SK-N-SH (cell line): Measurements from ENCODE around the gene NFYA. TPM values are rescaled to one million over a fixed set of nuclear protein-coding genes. Genes with fewer than 3 reads are reported as not detected.

Experiments
- CTCF ChIA-PET: fragments of 300-600, 350-600 bp; formaldehyde crosslinking; extraction: SDS; loops from one replicate; lab custom pipeline; 2021; lab: Yijun Ruan, JAX
- POLR2A ChIA-PET: fragments of 350-600 bp; sonication (Branson Sonifier 250); formaldehyde crosslinking; extraction: SDS; loops from one replicate; lab custom pipeline; 2020; ENCODE audit warnings: antibody characterized with exemption, inconsistent platforms; lab: Yijun Ruan, JAX
- DNase-seq: peaks from one replicate; pipeline ENCODE4 v3.0.0; 2012
- H2AFZ ChIP-seq: fragments of 200-600 bp; sonication (generic); 2 replicates; pipeline ENCODE4 v1.8.1; 2016; ENCODE audit warnings: antibody characterized with exemption, mild to moderate bottlenecking, low read depth
- H3F3A ChIP-seq: fragments of 200-600 bp; sonication (generic); replicated peaks from 2 replicates; pipeline ENCODE3; 2016; ENCODE audit warnings: antibody characterized with exemption, mild to moderate bottlenecking; ENCODE audit not compliant: insufficient read depth
- H3K27ac ChIP-seq, 2 experiments: fragments of 200-500 bp in 1 of 2; fragments of 200-600 bp in 1 of 2; sonication (Bioruptor generic) in 1 of 2; sonication (generic), shearing (Covaris generic) in 1 of 2; 2 replicates each; pipeline versions ENCODE4 v1.5.1 to v1.6.1; 2014 to 2016; ENCODE audit warnings: low read depth in 2 of 2, inconsistent platforms in 1 of 2, low read length in 1 of 2, mild to moderate bottlenecking in 1 of 2, mixed read lengths in 1 of 2
- H3K27me3 ChIP-seq: fragments of 200-600 bp; sonication (generic), shearing (Covaris generic); 2 replicates; pipeline ENCODE4 v1.6.1; 2016; ENCODE audit warnings: mixed run types; ENCODE audit not compliant: insufficient read depth
- H3K36me3 ChIP-seq, 2 experiments: fragments of 200-500 bp in 1 of 2; fragments of 200-600 bp in 1 of 2; sonication (Bioruptor generic) in 1 of 2; sonication (generic) in 1 of 2; replicated peaks in 1 of 2; 2 replicates each; pipeline versions ENCODE3 to v1.5.1; 2014 to 2016; ENCODE audit warnings: low read length in 1 of 2, mild to moderate bottlenecking in 1 of 2; ENCODE audit not compliant: insufficient read depth in 2 of 2, control insufficient read depth in 1 of 2
- H3K4me1 ChIP-seq, 2 experiments: fragments of 200-500 bp in 1 of 2; fragments of 200-600 bp in 1 of 2; sonication (Bioruptor generic) in 1 of 2; sonication (generic), shearing (Covaris generic) in 1 of 2; 2 replicates each; pipeline versions ENCODE4 v1.5.1 to v1.6.1; 2014 to 2016; ENCODE audit warnings: low read depth in 1 of 2, low read length in 1 of 2, mixed run types in 1 of 2; ENCODE audit not compliant: insufficient read depth in 2 of 2, control insufficient read depth in 1 of 2
- H3K4me2 ChIP-seq: fragments of 200-600 bp; sonication (generic), shearing (Covaris generic); 2 replicates; pipeline ENCODE4 v1.6.1; 2017; ENCODE audit warnings: mixed run types
- H3K4me3 ChIP-seq, 2 experiments: fragments of 200-500 bp in 1 of 2; fragments of 200-600 bp in 1 of 2; sonication (Bioruptor generic) in 1 of 2; sonication (generic), shearing (Covaris generic) in 1 of 2; 2 replicates each; pipeline versions ENCODE4 v1.5.1 to v1.8.1; 2014 to 2016; ENCODE audit warnings: low read depth in 2 of 2, inconsistent platforms in 1 of 2, low read length in 1 of 2, mild to moderate bottlenecking in 1 of 2, mixed read lengths in 1 of 2, moderate library complexity in 1 of 2
- H3K79me2 ChIP-seq: fragments of 200-600 bp; sonication (generic); 2 replicates; pipeline ENCODE4 v1.8.1; 2017; ENCODE audit warnings: mild to moderate bottlenecking; ENCODE audit not compliant: insufficient read depth
- H3K9ac ChIP-seq: fragments of 200-600 bp; sonication (generic); 2 replicates; pipeline ENCODE4 v1.6.1; 2017; ENCODE audit warnings: mixed run types
- H3K9me2 ChIP-seq: fragments of 200-600 bp; sonication (generic); 2 replicates; pipeline ENCODE4 v1.6.1; 2017; ENCODE audit warnings: mixed run types
- H3K9me3 ChIP-seq: fragments of 200-600 bp; sonication (generic); 2 replicates; pipeline ENCODE4 v1.6.1; 2017; ENCODE audit warnings: mixed run types, mild to moderate bottlenecking, moderate library complexity
- H4K20me1 ChIP-seq: fragments of 200-600 bp; sonication (generic); 2 replicates; pipeline ENCODE4 v1.6.1; 2017; ENCODE audit warnings: mild to moderate bottlenecking, mixed run types; ENCODE audit not compliant: insufficient read depth
- ELF1 ChIP-seq: IDR thresholded peaks from 2 replicates; pipeline ENCODE4 v1.4.0; 2012
- EP300 ChIP-seq, 2 experiments: IDR thresholded peaks; 2 replicates each; pipeline versions ENCODE4 v1.4.0 to v1.6.1; 2012; ENCODE audit warnings: borderline replicate concordance in 1 of 2, low read depth in 1 of 2, low read length in 1 of 2
- EZH2phosphoT487 ChIP-seq: fragments of 200-600 bp; sonication (generic); IDR thresholded peaks from 2 replicates; pipeline ENCODE4 v1.6.1; 2017; ENCODE audit warnings: low read depth, mixed run types, mild to moderate bottlenecking, antibody characterized with exemption, moderate library complexity, borderline replicate concordance
- FOXJ3 ChIP-seq: sonication (generic); formaldehyde crosslinking; IDR thresholded peaks from 2 replicates; pipeline ENCODE4 v1.5.1; 2020; ENCODE audit warnings: mild to moderate bottlenecking, missing genetic modification reagents
- GABPA ChIP-seq: IDR thresholded peaks from 2 replicates; pipeline ENCODE4 v1.4.0; 2012; ENCODE audit warnings: low read depth, mild to moderate bottlenecking
- RFX5 ChIP-seq: IDR thresholded peaks from 2 replicates; pipeline ENCODE4 v1.6.1; 2012; ENCODE audit warnings: mild to moderate bottlenecking, improper control_type of control experiment, low read length
- RXRA ChIP-seq: IDR thresholded peaks from 2 replicates; pipeline ENCODE4 v1.4.0; 2012; ENCODE audit warnings: low read depth, mild to moderate bottlenecking, borderline replicate concordance
- SMC3 ChIP-seq: IDR thresholded peaks from 2 replicates; pipeline ENCODE4 v1.6.1; 2012; ENCODE audit warnings: low read depth, low read length, improper control_type of control experiment
- TAF1 ChIP-seq: IDR thresholded peaks from 2 replicates; pipeline ENCODE4 v1.6.1; 2012; ENCODE audit warnings: low read depth, mild to moderate bottlenecking, low read length, moderate library complexity, borderline replicate concordance
- TCF12 ChIP-seq: IDR thresholded peaks from 2 replicates; pipeline ENCODE4 v1.4.0; 2012
- TEAD4 ChIP-seq: IDR thresholded peaks from 2 replicates; pipeline ENCODE4 v1.4.0; 2012; ENCODE audit warnings: mild to moderate bottlenecking, borderline replicate concordance; ENCODE audit not compliant: insufficient read depth
- YY1 ChIP-seq: IDR thresholded peaks from 2 replicates; pipeline ENCODE4 v1.4.0; 2012; ENCODE audit warnings: low read depth, mild to moderate bottlenecking
- WGBS: methylation state at CpG from one replicate; pipeline ENCODE4 v1.1.6; 2017; ENCODE audit warnings: low lambda C conversion rate; 5-methylcytosine and 5-hydroxymethylcytosine counted together
- polyA plus RNA-seq, 3 experiments: library from polyadenylated mRNA; depleted of rRNA; stranded (reverse); fragments of >200 nt; gene quantifications; 2 replicates each; pipeline ENCODE4 v1.2.3, GENCODE V29; 2012
- TF ChIP-seq, protein P1 (sequence below): fragments of 150-350 bp; IDR thresholded peaks from 2 replicates; pipeline ENCODE4 v1.6.1; 2016; ENCODE audit warnings: mild to moderate bottlenecking, low read depth, low read length
- TF ChIP-seq, protein P2 (sequence below): IDR thresholded peaks from 2 replicates; pipeline ENCODE4 v1.4.0; 2012; ENCODE audit warnings: low read depth, borderline replicate concordance
- TF ChIP-seq, protein P3 (sequence below): IDR thresholded peaks from 2 replicates; pipeline ENCODE4 v1.6.1; 2012; ENCODE audit warnings: mild to moderate bottlenecking, low read depth, low read length, moderate library complexity

NFYA gene
- polyA plus RNA-seq, 1 of the 3 experiments (the other 2 are of a cell fraction) = 6.8 TPM

DNA sequence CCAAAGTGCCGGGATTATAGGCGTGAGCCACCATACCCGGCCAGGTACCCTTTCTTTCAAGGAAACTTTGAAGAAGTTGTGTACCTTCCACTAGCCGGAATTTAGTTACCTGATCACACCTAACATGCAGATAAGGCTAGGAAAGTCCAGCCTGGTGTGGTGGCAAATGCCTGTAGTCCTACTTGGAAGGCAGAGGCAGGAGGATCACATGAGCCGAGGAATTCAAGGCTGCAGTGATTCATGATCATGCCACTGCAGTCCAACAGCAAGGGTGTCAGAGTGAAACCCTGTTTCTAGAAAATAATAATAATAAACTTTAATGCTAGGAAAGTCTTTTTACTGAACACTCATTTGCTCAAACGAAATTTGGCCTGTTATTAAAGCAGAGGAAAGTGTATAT, 21.0 kb downstream of the NFYA start:
- Histone ChIP-seq H3K9me2 (no peaks in the 10 kb centered on the region), H4K20me1 (0 out of 2 replicates have a peak, but pooled peaks cover under 1% of the 10 kb centered on the region), H3K9me3 (no peaks in the 10 kb centered on the region), H3K9ac (no peak overlapping the region), H3K36me3 (peaks cover 89 to 91% of the 10 kb centered on the region in 2 experiments), H2AFZ (no peak overlapping the region), H3K27me3 (no peaks in the 10 kb centered on the region), H3K79me2 (no peaks in the 10 kb centered on the region), H3K4me3 (no peak overlapping the region), H3K4me1 (peaks cover 10 to 19% of the 10 kb centered on the region in 2 experiments), H3K4me2 (no peak overlapping the region), H3F3A (peaks cover 16% of the 10 kb centered on the region), H3K27ac (no peak overlapping the region)
- ChIA-PET POLR2A (no interaction called here), CTCF (interaction anchor here (1.2 to 2.9 kb wide), 4 partner anchors 15 to 212 kb away, joined by 3 to 10 read pairs (median 6); no protein-coding TSS in a partner anchor)
- TF ChIP-seq SMC3 (no peak), RFX5 (no peak), YY1 (no peak), TEAD4 (no peak), TAF1 (no peak), GABPA (no peak), EZH2phosphoT487 (no peak), ELF1 (no peak), FOXJ3 (CRISPR knock-in tag) (no peak), RXRA (no peak), EP300 (IDR thresholded peaks at IDR 0.05; ENCODE audit: borderline replicate concordance in 1 of 2, low read depth in 1 of 2, low read length in 1 of 2) (no peak), TCF12 (no peak)
- TF ChIP-seq, protein P1, sequence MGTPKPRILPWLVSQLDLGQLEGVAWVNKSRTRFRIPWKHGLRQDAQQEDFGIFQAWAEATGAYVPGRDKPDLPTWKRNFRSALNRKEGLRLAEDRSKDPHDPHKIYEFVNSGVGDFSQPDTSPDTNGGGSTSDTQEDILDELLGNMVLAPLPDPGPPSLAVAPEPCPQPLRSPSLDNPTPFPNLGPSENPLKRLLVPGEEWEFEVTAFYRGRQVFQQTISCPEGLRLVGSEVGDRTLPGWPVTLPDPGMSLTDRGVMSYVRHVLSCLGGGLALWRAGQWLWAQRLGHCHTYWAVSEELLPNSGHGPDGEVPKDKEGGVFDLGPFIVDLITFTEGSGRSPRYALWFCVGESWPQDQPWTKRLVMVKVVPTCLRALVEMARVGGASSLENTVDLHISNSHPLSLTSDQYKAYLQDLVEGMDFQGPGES = no peak
- TF ChIP-seq, protein P2, sequence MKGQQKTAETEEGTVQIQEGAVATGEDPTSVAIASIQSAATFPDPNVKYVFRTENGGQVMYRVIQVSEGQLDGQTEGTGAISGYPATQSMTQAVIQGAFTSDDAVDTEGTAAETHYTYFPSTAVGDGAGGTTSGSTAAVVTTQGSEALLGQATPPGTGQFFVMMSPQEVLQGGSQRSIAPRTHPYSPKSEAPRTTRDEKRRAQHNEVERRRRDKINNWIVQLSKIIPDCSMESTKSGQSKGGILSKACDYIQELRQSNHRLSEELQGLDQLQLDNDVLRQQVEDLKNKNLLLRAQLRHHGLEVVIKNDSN = no peak
- TF ChIP-seq, protein P3, sequence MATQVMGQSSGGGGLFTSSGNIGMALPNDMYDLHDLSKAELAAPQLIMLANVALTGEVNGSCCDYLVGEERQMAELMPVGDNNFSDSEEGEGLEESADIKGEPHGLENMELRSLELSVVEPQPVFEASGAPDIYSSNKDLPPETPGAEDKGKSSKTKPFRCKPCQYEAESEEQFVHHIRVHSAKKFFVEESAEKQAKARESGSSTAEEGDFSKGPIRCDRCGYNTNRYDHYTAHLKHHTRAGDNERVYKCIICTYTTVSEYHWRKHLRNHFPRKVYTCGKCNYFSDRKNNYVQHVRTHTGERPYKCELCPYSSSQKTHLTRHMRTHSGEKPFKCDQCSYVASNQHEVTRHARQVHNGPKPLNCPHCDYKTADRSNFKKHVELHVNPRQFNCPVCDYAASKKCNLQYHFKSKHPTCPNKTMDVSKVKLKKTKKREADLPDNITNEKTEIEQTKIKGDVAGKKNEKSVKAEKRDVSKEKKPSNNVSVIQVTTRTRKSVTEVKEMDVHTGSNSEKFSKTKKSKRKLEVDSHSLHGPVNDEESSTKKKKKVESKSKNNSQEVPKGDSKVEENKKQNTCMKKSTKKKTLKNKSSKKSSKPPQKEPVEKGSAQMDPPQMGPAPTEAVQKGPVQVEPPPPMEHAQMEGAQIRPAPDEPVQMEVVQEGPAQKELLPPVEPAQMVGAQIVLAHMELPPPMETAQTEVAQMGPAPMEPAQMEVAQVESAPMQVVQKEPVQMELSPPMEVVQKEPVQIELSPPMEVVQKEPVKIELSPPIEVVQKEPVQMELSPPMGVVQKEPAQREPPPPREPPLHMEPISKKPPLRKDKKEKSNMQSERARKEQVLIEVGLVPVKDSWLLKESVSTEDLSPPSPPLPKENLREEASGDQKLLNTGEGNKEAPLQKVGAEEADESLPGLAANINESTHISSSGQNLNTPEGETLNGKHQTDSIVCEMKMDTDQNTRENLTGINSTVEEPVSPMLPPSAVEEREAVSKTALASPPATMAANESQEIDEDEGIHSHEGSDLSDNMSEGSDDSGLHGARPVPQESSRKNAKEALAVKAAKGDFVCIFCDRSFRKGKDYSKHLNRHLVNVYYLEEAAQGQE = no peak
- 91% methylated on average over 6 of the region's 6 CpGs for WGBS
- no peak for DNase-seq
